OCI-LY7 (cell line): ENCODE measurements around the gene GLP1R.

ENCODE experiments used
- EZH2phosphoT487 ChIP-seq: fragments of 200-600 bp; sonication (generic); IDR thresholded peaks from 2 replicates; pipeline ENCODE4 v1.6.1; 2018; ENCODE audit warnings: low read depth, borderline replicate concordance, mild to moderate bottlenecking, mixed run types, antibody characterized with exemption, low read length, moderate library complexity, mixed read lengths
- TF ChIP-seq, protein P1 (sequence below): fragments of 200-600 bp; sonication (generic); conservative IDR thresholded peaks from 2 replicates; pipeline ENCODE4 v1.5.1; 2014; ENCODE audit warnings: mild to moderate bottlenecking, antibody characterized with exemption, low read length, moderate library complexity, mixed read lengths

DNA sequence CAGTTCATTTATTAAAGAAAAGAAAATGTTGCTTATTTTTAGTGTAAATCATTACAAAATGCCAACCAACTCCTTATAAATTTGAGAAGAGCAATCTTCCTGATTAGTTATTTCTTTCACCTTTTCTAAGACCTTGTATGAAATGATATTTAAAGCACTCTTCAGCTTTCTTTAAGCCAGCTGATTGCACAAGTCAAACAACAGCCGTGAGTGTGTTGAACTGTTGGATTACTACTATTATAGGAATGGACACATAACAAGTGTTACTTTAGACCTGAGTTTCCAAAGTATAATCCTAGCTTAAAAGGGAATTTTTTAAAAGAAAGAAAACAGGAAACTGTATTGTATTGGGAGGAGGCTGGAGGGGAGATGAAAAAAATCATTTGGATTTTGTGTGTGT, 26.8 kb upstream of the GLP1R start:
- TF ChIP-seq, protein P1, sequence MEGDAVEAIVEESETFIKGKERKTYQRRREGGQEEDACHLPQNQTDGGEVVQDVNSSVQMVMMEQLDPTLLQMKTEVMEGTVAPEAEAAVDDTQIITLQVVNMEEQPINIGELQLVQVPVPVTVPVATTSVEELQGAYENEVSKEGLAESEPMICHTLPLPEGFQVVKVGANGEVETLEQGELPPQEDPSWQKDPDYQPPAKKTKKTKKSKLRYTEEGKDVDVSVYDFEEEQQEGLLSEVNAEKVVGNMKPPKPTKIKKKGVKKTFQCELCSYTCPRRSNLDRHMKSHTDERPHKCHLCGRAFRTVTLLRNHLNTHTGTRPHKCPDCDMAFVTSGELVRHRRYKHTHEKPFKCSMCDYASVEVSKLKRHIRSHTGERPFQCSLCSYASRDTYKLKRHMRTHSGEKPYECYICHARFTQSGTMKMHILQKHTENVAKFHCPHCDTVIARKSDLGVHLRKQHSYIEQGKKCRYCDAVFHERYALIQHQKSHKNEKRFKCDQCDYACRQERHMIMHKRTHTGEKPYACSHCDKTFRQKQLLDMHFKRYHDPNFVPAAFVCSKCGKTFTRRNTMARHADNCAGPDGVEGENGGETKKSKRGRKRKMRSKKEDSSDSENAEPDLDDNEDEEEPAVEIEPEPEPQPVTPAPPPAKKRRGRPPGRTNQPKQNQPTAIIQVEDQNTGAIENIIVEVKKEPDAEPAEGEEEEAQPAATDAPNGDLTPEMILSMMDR = no peak
- TF ChIP-seq EZH2phosphoT487 = no peak
